Measurements from ENCODE around the gene TRIM7. TPM values are rescaled to one million over a fixed set of nuclear protein-coding genes. Genes with fewer than 3 reads are reported as not detected.
A peak's percentile ranks its signal among the peaks of the same experiment; 100 is the strongest.

The TRIM7 gene
- total RNA-seq, 1 experiment from 2014 or later = 25.8 TPM

DNA sequence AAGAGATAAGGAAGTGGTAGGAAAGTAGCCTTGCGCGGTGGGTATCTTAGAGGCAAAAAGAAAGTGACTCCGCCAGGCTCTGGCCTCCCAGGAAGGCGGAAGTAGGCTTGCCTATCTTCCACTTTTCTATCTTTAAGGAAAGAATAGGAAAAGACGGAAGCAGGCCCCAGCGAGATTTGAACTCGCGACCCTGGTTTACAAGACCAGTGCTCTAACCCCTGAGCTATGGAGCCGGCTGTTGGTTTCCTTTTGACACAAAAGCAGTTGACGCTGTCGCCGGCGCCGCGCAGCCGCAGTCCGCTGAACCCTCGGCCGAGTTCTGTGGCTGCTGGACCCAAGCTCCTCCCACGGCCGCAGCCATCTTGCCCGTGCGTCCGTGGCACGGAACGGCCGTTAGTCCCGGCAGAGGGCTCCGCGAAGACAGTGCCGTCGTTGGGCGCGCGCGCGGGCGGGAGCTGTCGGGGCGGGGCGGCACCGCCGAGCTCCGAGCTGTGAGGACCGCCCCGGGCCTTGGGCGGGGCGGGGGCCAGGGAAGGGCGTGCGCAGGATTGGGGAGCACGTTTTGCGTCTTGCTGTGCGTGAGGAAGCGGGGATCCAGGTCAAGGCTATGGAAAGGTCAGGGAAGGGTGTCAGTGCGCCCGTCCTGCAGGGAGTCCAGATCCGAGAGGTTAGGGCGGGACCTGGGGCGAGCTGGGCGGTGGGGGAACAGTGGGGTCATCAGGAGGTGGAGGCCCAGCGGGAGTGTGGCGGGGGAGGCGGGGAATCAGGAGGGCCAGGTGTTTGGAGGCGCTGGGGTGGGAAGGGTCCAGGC is 13.3 kb downstream of the TRIM7 start:
- TF ChIP-seq, protein P1, sequence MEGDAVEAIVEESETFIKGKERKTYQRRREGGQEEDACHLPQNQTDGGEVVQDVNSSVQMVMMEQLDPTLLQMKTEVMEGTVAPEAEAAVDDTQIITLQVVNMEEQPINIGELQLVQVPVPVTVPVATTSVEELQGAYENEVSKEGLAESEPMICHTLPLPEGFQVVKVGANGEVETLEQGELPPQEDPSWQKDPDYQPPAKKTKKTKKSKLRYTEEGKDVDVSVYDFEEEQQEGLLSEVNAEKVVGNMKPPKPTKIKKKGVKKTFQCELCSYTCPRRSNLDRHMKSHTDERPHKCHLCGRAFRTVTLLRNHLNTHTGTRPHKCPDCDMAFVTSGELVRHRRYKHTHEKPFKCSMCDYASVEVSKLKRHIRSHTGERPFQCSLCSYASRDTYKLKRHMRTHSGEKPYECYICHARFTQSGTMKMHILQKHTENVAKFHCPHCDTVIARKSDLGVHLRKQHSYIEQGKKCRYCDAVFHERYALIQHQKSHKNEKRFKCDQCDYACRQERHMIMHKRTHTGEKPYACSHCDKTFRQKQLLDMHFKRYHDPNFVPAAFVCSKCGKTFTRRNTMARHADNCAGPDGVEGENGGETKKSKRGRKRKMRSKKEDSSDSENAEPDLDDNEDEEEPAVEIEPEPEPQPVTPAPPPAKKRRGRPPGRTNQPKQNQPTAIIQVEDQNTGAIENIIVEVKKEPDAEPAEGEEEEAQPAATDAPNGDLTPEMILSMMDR (IDR thresholded peaks at IDR 0.05) = no peak
- no peak for TF ChIP-seq TCF7L2 (IDR thresholded peaks at IDR 0.05; ENCODE audit: low read depth, low read length)
- TF ChIP-seq POLR2AphosphoS5 (IDR thresholded peaks at IDR 0.05; ENCODE audit: low read depth, low read length) = peak; percentile 74
- TF ChIP-seq SIN3A (IDR thresholded peaks at IDR 0.05; ENCODE audit: borderline replicate concordance, insufficient read depth, low read depth, low read length) = peak; percentile 70; the same call in 1 of the 2 replicates
- TF ChIP-seq REST (IDR thresholded peaks at IDR 0.05; ENCODE audit: insufficient read depth in 1 of 2, low read depth in 2 of 2, low read length in 1 of 2) = 0 out of 4 replicates have a peak, but pooled peaks of 1 of the 2 experiments have one; percentile 12
- CTCF ChIA-PET = no interaction called here
- no peak for DNase-seq (ENCODE audit: low read depth, low spot score)
- Histone ChIP-seq H3K27me3 (ENCODE audit: control insufficient read depth, insufficient read depth, low read length) (no peaks in the 10 kb centered on the region), H3K9me3 (ENCODE audit: control insufficient read depth, insufficient read depth, low read depth, low read length) (no peaks in the 10 kb centered on the region), H3K36me3 (ENCODE audit: control insufficient read depth, insufficient read depth, low read length) (no peaks in the 10 kb centered on the region), H3K4me1 (ENCODE audit: control insufficient read depth, insufficient read depth, low read length) (peaks cover 15% of the 10 kb centered on the region), H3K4me3 (ENCODE audit: low read depth in 2 of 2, low read length in 2 of 2) (peak overlapping the region; percentile 85 to 98), H3K27ac (ENCODE audit: low read length) (peak overlapping the region; percentile 82)
- POLR2A ChIA-PET = interaction anchor here (0.5 to 0.8 kb wide), 5 partner anchors 13 to 52 kb away, joined by 3 to 14 read pairs (median 4); partner anchors contain the start of genes RACK1, TRIM41 and TRIM7
- intact Hi-C loops (cut with micrococcal nuclease; ENCODE audit: unreplicated experiment) = loop anchor here (2.0 kb wide), 1 partner anchor 29 kb away; no protein-coding TSS in a partner anchor
- ATAC-seq = peak; percentile 75
- in situ Hi-C loops (cut with HindIII; ENCODE audit: low pct_unique_long_range_greater_than_20kb, low sequenced_read_pairs) = no loop called here
- no TSS peak for BruUV-seq (replicated peaks)

- TF ChIP-seq, protein P1 (IDR thresholded peaks at IDR 0.05) = peak; percentile 74; the same call in 1 of the 2 replicates
- TF ChIP-seq REST (IDR thresholded peaks at IDR 0.05; ENCODE audit: insufficient read depth in 1 of 2, low read depth in 2 of 2, low read length in 1 of 2) = no peak
- in situ Hi-C loops (cut with HindIII; ENCODE audit: low pct_unique_long_range_greater_than_20kb, low sequenced_read_pairs) = no loop called here
- H3K27ac ChIP-seq (ENCODE audit: low read length) = peak overlapping the region; percentile 82
These were observed 14.1 kb downstream of the TRIM7 start for GRCh38 chr5:181190711-181191525.

More at GRCh38 chr5:181190711-181191525, 14.1 kb downstream of the TRIM7 start:
- Histone ChIP-seq H3K4me1 (ENCODE audit: control insufficient read depth, insufficient read depth, low read length) (peaks cover 21% of the 10 kb centered on the region), H3K36me3 (ENCODE audit: control insufficient read depth, insufficient read depth, low read length) (no peaks in the 10 kb centered on the region), H3K27me3 (ENCODE audit: control insufficient read depth, insufficient read depth, low read length) (no peaks in the 10 kb centered on the region), H3K4me3 (ENCODE audit: low read depth in 2 of 2, low read length in 2 of 2) (peak overlapping the region; percentile 85 to 98), H3K9me3 (ENCODE audit: control insufficient read depth, insufficient read depth, low read depth, low read length) (no peaks in the 10 kb centered on the region)
- no peak for DNase-seq (ENCODE audit: low read depth, low spot score)
- intact Hi-C loops (cut with micrococcal nuclease; ENCODE audit: unreplicated experiment) = loop anchor here (2.0 kb wide), 1 partner anchor 30 kb away; no protein-coding TSS in a partner anchor
- no TSS peak for BruUV-seq (replicated peaks)
- ChIA-PET CTCF (no interaction called here), POLR2A (interaction anchor here (0.5 to 0.8 kb wide), 3 partner anchors 14 to 53 kb away, joined by 3 to 4 read pairs (median 4); partner anchors contain the start of genes RACK1 and TRIM7)
- peak; percentile 4 for ATAC-seq
